KBM-7 (cell line): ENCODE results near the gene FNDC3A.
"Not testable (repeated sequence)": the region's sequence is repeated elsewhere in the genome, so short reads cannot be mapped to it uniquely, and the experiment has no call there.

Experiments
- DNase-seq: peaks from one replicate; pipeline ENCODE4 v3.0.0-alpha.2; 2015
- in situ Hi-C: fragments of 300-500 bp; cut with MboI; formaldehyde crosslinking; loops from 2 replicates; pipeline ENCODE4 v1.14.3; 2020; ENCODE audit warnings: low sequenced_read_pairs, low pct_unique_long_range_greater_than_20kb, mixed read lengths

FNDC3A gene

GRCh38 chr13:49022472-49023144, 46.9 kb downstream of the FNDC3A start:
- DNase-seq, result no peak
- in situ Hi-C loops, result no loop called here

- no peak for DNase-seq
- in situ Hi-C loops, result no loop called here
Measured at GRCh38 chr13:49023431-49023830, 47.7 kb downstream of the FNDC3A start.

GRCh38 chr13:49026851-49027250, 51.1 kb downstream of the FNDC3A start:
- DNase-seq, result no peak
- in situ Hi-C loops, result no loop called here

- no peak for DNase-seq
- in situ Hi-C loops, result no loop called here
Measured at GRCh38 chr13:49029570-49029969, 53.9 kb downstream of the FNDC3A start.

- in situ Hi-C loops, result no loop called here
- DNase-seq, result no peak
Measured at GRCh38 chr13:49030213-49030612, 54.5 kb downstream of the FNDC3A start.

- no peak for DNase-seq
- in situ Hi-C loops, result no loop called here
Measured at GRCh38 chr13:49040872-49041271, 65.2 kb downstream of the FNDC3A start.

- in situ Hi-C loops, result no loop called here
- no peak for DNase-seq
Measured at GRCh38 chr13:49042476-49042875, 66.8 kb downstream of the FNDC3A start.

- in situ Hi-C loops, result no loop called here
- no peak for DNase-seq
Measured at GRCh38 chr13:49044008-49044407, 68.3 kb downstream of the FNDC3A start.

GRCh38 chr13:49044836-49045235, 69.1 kb downstream of the FNDC3A start:
- DNase-seq, result no peak
- in situ Hi-C loops, result no loop called here

GRCh38 chr13:49046002-49046401, 70.3 kb downstream of the FNDC3A start:
- DNase-seq, result no peak
- in situ Hi-C loops, result no loop called here

GRCh38 chr13:49046519-49046918, 70.8 kb downstream of the FNDC3A start:
- in situ Hi-C loops, result no loop called here
- DNase-seq, result no peak

GRCh38 chr13:49052813-49053212, 77.1 kb downstream of the FNDC3A start:
- no peak for DNase-seq
- in situ Hi-C loops, result no loop called here

- no peak for DNase-seq
- in situ Hi-C loops, result no loop called here
Measured at GRCh38 chr13:49053215-49053614, 77.5 kb downstream of the FNDC3A start.

GRCh38 chr13:49053906-49054305, 78.2 kb downstream of the FNDC3A start:
- in situ Hi-C loops, result no loop called here

GRCh38 chr13:49055021-49055420, 79.3 kb downstream of the FNDC3A start:
- in situ Hi-C loops, result no loop called here
- no peak for DNase-seq

More at GRCh38 chr13:49053906-49054305, 78.2 kb downstream of the FNDC3A start:
- DNase-seq, result no peak

- in situ Hi-C loops, result no loop called here
- no peak for DNase-seq
Measured at GRCh38 chr13:49057176-49057575, 81.5 kb downstream of the FNDC3A start.

GRCh38 chr13:49058761-49059160, 83.0 kb downstream of the FNDC3A start:
- in situ Hi-C loops, result no loop called here
- DNase-seq, result no peak

- DNase-seq, result no peak
- in situ Hi-C loops, result no loop called here
Measured at GRCh38 chr13:49060678-49061387, 85.1 kb downstream of the FNDC3A start.

GRCh38 chr13:49061388-49061752, 85.7 kb downstream of the FNDC3A start:
- DNase-seq, in situ Hi-C loops: not testable (repeated sequence)

- in situ Hi-C loops, result no loop called here
- peak; percentile 77 for DNase-seq
Measured at GRCh38 chr13:49062297-49062896, 86.7 kb downstream of the FNDC3A start.
